Measurements from ENCODE around the gene UGT1A5. TPM values are rescaled to one million over a fixed set of nuclear protein-coding genes. Genes with fewer than 3 reads are reported as not detected.

The UGT1A5 gene
- polyA plus RNA-seq, 1 of the 3 experiments (the other 2 are of a cell fraction), result not detected

DNA sequence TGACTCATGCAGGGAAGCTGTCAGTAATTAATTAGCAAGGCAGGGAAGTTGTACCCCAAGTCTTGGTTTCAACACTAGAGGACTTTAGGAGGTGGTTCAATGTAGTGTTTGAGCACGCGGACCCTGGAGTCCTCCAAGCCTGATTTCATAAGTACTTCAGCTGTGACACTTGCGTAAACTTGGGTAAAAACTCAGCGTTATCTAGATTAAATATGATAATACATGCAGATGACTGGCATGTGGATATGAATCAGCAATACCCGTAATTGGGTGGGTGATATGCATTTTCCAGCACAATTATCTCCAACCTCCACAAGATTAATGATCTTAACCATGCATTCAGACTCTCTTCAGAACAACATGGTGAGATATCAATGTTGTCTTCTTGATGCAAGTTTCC, 25.8 kb upstream of the UGT1A5 start:
- no peak overlapping the region for H2AFZ ChIP-seq (ENCODE audit: low read depth)
- H3K9me3 ChIP-seq, result no peaks in the 10 kb centered on the region
- no peaks in the 10 kb centered on the region for H3K4me1 ChIP-seq (ENCODE audit: control insufficient read depth in 1 of 2, insufficient read depth in 2 of 2, low read depth in 1 of 2, low read length in 1 of 2)
- no peak overlapping the region for H3K27ac ChIP-seq (ENCODE audit: low read depth in 2 of 2, low read length in 1 of 2)
- no peak for TF ChIP-seq JUND (IDR thresholded peaks at IDR 0.05)
- TF ChIP-seq MXI1 (IDR thresholded peaks at IDR 0.05; ENCODE audit: low read depth, low read length), result no peak
- TF ChIP-seq, protein P1, sequence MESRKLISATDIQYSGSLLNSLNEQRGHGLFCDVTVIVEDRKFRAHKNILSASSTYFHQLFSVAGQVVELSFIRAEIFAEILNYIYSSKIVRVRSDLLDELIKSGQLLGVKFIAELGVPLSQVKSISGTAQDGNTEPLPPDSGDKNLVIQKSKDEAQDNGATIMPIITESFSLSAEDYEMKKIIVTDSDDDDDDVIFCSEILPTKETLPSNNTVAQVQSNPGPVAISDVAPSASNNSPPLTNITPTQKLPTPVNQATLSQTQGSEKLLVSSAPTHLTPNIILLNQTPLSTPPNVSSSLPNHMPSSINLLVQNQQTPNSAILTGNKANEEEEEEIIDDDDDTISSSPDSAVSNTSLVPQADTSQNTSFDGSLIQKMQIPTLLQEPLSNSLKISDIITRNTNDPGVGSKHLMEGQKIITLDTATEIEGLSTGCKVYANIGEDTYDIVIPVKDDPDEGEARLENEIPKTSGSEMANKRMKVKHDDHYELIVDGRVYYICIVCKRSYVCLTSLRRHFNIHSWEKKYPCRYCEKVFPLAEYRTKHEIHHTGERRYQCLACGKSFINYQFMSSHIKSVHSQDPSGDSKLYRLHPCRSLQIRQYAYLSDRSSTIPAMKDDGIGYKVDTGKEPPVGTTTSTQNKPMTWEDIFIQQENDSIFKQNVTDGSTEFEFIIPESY (IDR thresholded peaks at IDR 0.05; ENCODE audit: borderline replicate concordance, low read depth), result no peak
- TF ChIP-seq, protein P2, sequence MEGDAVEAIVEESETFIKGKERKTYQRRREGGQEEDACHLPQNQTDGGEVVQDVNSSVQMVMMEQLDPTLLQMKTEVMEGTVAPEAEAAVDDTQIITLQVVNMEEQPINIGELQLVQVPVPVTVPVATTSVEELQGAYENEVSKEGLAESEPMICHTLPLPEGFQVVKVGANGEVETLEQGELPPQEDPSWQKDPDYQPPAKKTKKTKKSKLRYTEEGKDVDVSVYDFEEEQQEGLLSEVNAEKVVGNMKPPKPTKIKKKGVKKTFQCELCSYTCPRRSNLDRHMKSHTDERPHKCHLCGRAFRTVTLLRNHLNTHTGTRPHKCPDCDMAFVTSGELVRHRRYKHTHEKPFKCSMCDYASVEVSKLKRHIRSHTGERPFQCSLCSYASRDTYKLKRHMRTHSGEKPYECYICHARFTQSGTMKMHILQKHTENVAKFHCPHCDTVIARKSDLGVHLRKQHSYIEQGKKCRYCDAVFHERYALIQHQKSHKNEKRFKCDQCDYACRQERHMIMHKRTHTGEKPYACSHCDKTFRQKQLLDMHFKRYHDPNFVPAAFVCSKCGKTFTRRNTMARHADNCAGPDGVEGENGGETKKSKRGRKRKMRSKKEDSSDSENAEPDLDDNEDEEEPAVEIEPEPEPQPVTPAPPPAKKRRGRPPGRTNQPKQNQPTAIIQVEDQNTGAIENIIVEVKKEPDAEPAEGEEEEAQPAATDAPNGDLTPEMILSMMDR (IDR thresholded peaks at IDR 0.05), result no peak
- TF ChIP-seq YY1 (IDR thresholded peaks at IDR 0.05; ENCODE audit: low read depth), result no peak
- TF ChIP-seq TCF12 (IDR thresholded peaks at IDR 0.05), result no peak
- TF ChIP-seq ELF1 (IDR thresholded peaks at IDR 0.05), result no peak
- TF ChIP-seq, protein P3, sequence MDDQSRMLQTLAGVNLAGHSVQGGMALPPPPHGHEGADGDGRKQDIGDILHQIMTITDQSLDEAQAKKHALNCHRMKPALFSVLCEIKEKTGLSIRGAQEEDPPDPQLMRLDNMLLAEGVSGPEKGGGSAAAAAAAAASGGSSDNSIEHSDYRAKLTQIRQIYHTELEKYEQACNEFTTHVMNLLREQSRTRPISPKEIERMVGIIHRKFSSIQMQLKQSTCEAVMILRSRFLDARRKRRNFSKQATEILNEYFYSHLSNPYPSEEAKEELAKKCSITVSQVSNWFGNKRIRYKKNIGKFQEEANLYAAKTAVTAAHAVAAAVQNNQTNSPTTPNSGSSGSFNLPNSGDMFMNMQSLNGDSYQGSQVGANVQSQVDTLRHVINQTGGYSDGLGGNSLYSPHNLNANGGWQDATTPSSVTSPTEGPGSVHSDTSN (IDR thresholded peaks at IDR 0.05), result no peak
- no peak for TF ChIP-seq SIN3A (IDR thresholded peaks at IDR 0.05; ENCODE audit: borderline replicate concordance, low read depth, low read length)
- no peak for TF ChIP-seq RCOR1 (IDR thresholded peaks at IDR 0.05; ENCODE audit: low read length)
- TF ChIP-seq GATA2 (CRISPR knock-in tag; IDR thresholded peaks at IDR 0.05), result no peak
- no peak for TF ChIP-seq POLR2AphosphoS5 (IDR thresholded peaks at IDR 0.05; ENCODE audit: low read depth, low read length)
- H3K36me3 ChIP-seq (replicated peaks in 1 of 2; ENCODE audit: control insufficient read depth in 1 of 2, insufficient read depth in 2 of 2, low read length in 1 of 2), result no peaks in the 10 kb centered on the region
- H3K27me3 ChIP-seq (ENCODE audit: insufficient read depth), result no peaks in the 10 kb centered on the region
- no peak overlapping the region for H3K9ac ChIP-seq
- no peaks in the 10 kb centered on the region for H4K20me1 ChIP-seq (ENCODE audit: insufficient read depth)
- H3F3A ChIP-seq (replicated peaks; ENCODE audit: insufficient read depth), result no peaks in the 10 kb centered on the region
- ChIA-PET CTCF (no interaction called here), POLR2A (no interaction called here)
- DNase-seq, result no peak
- H3K4me2 ChIP-seq, result no peak overlapping the region
- H3K9me2 ChIP-seq, result no peaks in the 10 kb centered on the region
- no peak overlapping the region for H3K4me3 ChIP-seq (ENCODE audit: low read depth in 2 of 2, low read length in 1 of 2)
- H3K79me2 ChIP-seq (ENCODE audit: insufficient read depth), result no peaks in the 10 kb centered on the region
- WGBS (ENCODE audit: low lambda C conversion rate), result 62% methylated on average over 5 of the region's 5 CpGs

DNA sequence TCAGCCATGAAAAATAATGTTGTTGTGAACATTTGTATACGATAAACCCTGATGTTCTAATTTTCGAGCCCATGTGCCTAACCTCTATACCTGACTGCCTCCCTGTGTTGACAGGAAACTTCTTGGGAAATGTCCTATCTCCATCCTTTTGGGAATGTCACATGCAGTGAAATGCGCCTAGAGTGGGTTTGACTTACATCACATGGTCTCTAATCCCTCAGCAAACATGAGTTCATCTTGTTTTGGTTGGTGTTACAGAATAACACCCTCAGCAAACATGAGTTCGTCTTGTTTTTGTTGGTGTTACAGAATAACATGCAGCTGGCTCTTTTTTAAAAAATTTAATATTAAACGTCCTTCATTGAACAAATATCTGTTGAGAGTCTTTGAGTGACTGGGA, 24.4 kb upstream of the UGT1A5 start:
- CTCF ChIA-PET, result no interaction called here

More for the DNA sequence above, 24.4 kb upstream of the UGT1A5 start:
- H3F3A ChIP-seq (replicated peaks; ENCODE audit: insufficient read depth), result no peaks in the 10 kb centered on the region
- POLR2A ChIA-PET, result no interaction called here
- no peaks in the 10 kb centered on the region for H3K9me3 ChIP-seq
- H3K36me3 ChIP-seq (replicated peaks in 1 of 2; ENCODE audit: control insufficient read depth in 1 of 2, insufficient read depth in 2 of 2, low read length in 1 of 2), result no peaks in the 10 kb centered on the region
- no peaks in the 10 kb centered on the region for H3K79me2 ChIP-seq (ENCODE audit: insufficient read depth)
- no peak overlapping the region for H3K9ac ChIP-seq
- H3K9me2 ChIP-seq, result no peaks in the 10 kb centered on the region
- no peaks in the 10 kb centered on the region for H3K27me3 ChIP-seq (ENCODE audit: insufficient read depth)
- TF ChIP-seq RCOR1 (IDR thresholded peaks at IDR 0.05; ENCODE audit: low read length) (no peak), FOSL2 (IDR thresholded peaks at IDR 0.05; ENCODE audit: borderline replicate concordance, low read depth) (no peak), CHD2 (IDR thresholded peaks at IDR 0.05; ENCODE audit: low read length, partially characterized antibody) (no peak), FOXM1 (IDR thresholded peaks at IDR 0.05; ENCODE audit: low read depth) (no peak), RAD21 (IDR thresholded peaks at IDR 0.05; ENCODE audit: low read length) (no peak), TAF1 (IDR thresholded peaks at IDR 0.05; ENCODE audit: borderline replicate concordance, low read depth, low read length) (no peak), GATA2 (CRISPR knock-in tag; IDR thresholded peaks at IDR 0.05) (no peak), ELF1 (IDR thresholded peaks at IDR 0.05) (no peak), YY1 (IDR thresholded peaks at IDR 0.05; ENCODE audit: low read depth) (no peak), POLR2AphosphoS5 (IDR thresholded peaks at IDR 0.05; ENCODE audit: low read depth, low read length) (no peak), NRF1 (IDR thresholded peaks at IDR 0.05; ENCODE audit: low read depth, low read length) (no peak), SIN3A (IDR thresholded peaks at IDR 0.05; ENCODE audit: borderline replicate concordance, low read depth, low read length) (no peak), TCF12 (IDR thresholded peaks at IDR 0.05) (no peak)
- TF ChIP-seq, protein P4, sequence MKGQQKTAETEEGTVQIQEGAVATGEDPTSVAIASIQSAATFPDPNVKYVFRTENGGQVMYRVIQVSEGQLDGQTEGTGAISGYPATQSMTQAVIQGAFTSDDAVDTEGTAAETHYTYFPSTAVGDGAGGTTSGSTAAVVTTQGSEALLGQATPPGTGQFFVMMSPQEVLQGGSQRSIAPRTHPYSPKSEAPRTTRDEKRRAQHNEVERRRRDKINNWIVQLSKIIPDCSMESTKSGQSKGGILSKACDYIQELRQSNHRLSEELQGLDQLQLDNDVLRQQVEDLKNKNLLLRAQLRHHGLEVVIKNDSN (IDR thresholded peaks at IDR 0.05; ENCODE audit: borderline replicate concordance, low read depth), result no peak
- TF ChIP-seq, protein P5, sequence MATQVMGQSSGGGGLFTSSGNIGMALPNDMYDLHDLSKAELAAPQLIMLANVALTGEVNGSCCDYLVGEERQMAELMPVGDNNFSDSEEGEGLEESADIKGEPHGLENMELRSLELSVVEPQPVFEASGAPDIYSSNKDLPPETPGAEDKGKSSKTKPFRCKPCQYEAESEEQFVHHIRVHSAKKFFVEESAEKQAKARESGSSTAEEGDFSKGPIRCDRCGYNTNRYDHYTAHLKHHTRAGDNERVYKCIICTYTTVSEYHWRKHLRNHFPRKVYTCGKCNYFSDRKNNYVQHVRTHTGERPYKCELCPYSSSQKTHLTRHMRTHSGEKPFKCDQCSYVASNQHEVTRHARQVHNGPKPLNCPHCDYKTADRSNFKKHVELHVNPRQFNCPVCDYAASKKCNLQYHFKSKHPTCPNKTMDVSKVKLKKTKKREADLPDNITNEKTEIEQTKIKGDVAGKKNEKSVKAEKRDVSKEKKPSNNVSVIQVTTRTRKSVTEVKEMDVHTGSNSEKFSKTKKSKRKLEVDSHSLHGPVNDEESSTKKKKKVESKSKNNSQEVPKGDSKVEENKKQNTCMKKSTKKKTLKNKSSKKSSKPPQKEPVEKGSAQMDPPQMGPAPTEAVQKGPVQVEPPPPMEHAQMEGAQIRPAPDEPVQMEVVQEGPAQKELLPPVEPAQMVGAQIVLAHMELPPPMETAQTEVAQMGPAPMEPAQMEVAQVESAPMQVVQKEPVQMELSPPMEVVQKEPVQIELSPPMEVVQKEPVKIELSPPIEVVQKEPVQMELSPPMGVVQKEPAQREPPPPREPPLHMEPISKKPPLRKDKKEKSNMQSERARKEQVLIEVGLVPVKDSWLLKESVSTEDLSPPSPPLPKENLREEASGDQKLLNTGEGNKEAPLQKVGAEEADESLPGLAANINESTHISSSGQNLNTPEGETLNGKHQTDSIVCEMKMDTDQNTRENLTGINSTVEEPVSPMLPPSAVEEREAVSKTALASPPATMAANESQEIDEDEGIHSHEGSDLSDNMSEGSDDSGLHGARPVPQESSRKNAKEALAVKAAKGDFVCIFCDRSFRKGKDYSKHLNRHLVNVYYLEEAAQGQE (IDR thresholded peaks at IDR 0.05; ENCODE audit: low read depth, low read length), result no peak
- no peak for DNase-seq
- H3K4me3 ChIP-seq (ENCODE audit: low read depth in 2 of 2, low read length in 1 of 2), result no peak overlapping the region
- no peak overlapping the region for H3K27ac ChIP-seq (ENCODE audit: low read depth in 2 of 2, low read length in 1 of 2)
- no peaks in the 10 kb centered on the region for H3K4me1 ChIP-seq (ENCODE audit: control insufficient read depth in 1 of 2, insufficient read depth in 2 of 2, low read depth in 1 of 2, low read length in 1 of 2)
- H4K20me1 ChIP-seq (ENCODE audit: insufficient read depth), result no peaks in the 10 kb centered on the region
- H2AFZ ChIP-seq (ENCODE audit: low read depth), result no peak overlapping the region
- 51% methylated on average over 5 of the region's 5 CpGs for WGBS (ENCODE audit: low lambda C conversion rate)
- no peak overlapping the region for H3K4me2 ChIP-seq
